K562 (cell line): Measurements from ENCODE around the gene OR10G2. TPM values are rescaled to one million over a fixed set of nuclear protein-coding genes. Genes with fewer than 3 reads are reported as not detected.

Source experiments
- ATAC-seq: fragments of 200-7000 bp; cut with Tn5 transposase; 3 replicates; pipeline ENCODE4 v1.9.1; 2020; ENCODE audit warnings: moderate library complexity
- BruUV-seq: library from RNA; stranded (reverse); fragments of 400-500 nt; replicated peaks from 2 replicates; lab custom pipeline; 2021; lab: Mats Ljungman, UMichigan
- CTCF ChIA-PET: fragments of 300-600 bp; formaldehyde crosslinking; extraction: SDS; loops from one replicate; lab custom pipeline; 2021; ENCODE audit warnings: low intra/inter-chr PET ratio; lab: Yijun Ruan, JAX
- POLR2A ChIA-PET: fragments of 300-600, 350-650 bp; sonication (Branson Sonifier 250); formaldehyde crosslinking; extraction: SDS; loops from one replicate; lab custom pipeline; 2021; ENCODE audit warnings: antibody characterized with exemption, inconsistent platforms; lab: Yijun Ruan, JAX
- DNase-seq, 4 experiments: peaks; one replicate each; pipeline versions ENCODE4 v3.0.0 to v3.0.0-alpha.2; 2011 to 2018; ENCODE audit warnings: low spot score in 3 of 4, mixed read lengths in 3 of 4; ENCODE audit errors: extremely low read depth in 1 of 4
- FAIRE-seq: peaks from 2 replicates; lab custom pipeline; 2011; peaks lifted over from hg19 to GRCh38; lab: Jason Lieb, UNC
- H2AFZ ChIP-seq: 2 replicates; pipeline ENCODE4 v1.6.0; 2011; ENCODE audit warnings: low read depth, low read length, control low read depth, inconsistent platforms
- H3K27ac ChIP-seq: fragments of 200-600 bp; 3 replicates; pipeline ENCODE4 v1.8.0; 2011; ENCODE audit warnings: low read depth, mild to moderate bottlenecking, control low read depth, inconsistent platforms, low read length, moderate library complexity, mixed read lengths; ENCODE audit errors: extremely low read depth
- H3K27me3 ChIP-seq, 2 experiments: fragments of 300-600 bp in 1 of 2; 2 replicates in 1 of 2; 3 replicates in 1 of 2; pipeline versions ENCODE4 v1.6.0 to v1.8.0; 2011; ENCODE audit warnings: inconsistent platforms in 2 of 2, low read length in 2 of 2, mild to moderate bottlenecking in 1 of 2, mixed read lengths in 1 of 2, moderate library complexity in 1 of 2; ENCODE audit not compliant: control insufficient read depth in 2 of 2, insufficient read depth in 2 of 2
- H3K36me3 ChIP-seq: fragments of 300-600 bp; 3 replicates; pipeline ENCODE4 v1.8.0; 2011; ENCODE audit warnings: mild to moderate bottlenecking, low read length, inconsistent platforms; ENCODE audit not compliant: control insufficient read depth, insufficient read depth
- H3K4me1 ChIP-seq, 2 experiments: fragments of 200-600 bp in 1 of 2; replicated peaks in 1 of 2; 2 replicates in 1 of 2; 3 replicates in 1 of 2; pipeline versions ENCODE4 v1.5.1 to v1.8.0; 2011; ENCODE audit warnings: inconsistent platforms in 2 of 2, low read length in 2 of 2, mild to moderate bottlenecking in 1 of 2, mixed read lengths in 1 of 2, moderate library complexity in 1 of 2; ENCODE audit not compliant: control insufficient read depth in 2 of 2, insufficient read depth in 2 of 2
- H3K4me2 ChIP-seq: 2 replicates; pipeline ENCODE4 v1.6.1; 2011; ENCODE audit warnings: low read length, control low read depth, inconsistent platforms, mixed read lengths; ENCODE audit not compliant: insufficient read depth
- H3K4me3 ChIP-seq: fragments of 200-600 bp; sonication (generic), shearing (Covaris generic); 2 replicates; pipeline ENCODE4 v1.5.1; 2016; ENCODE audit warnings: control low read depth, inconsistent platforms
- H3K79me2 ChIP-seq: fragments of 200-600 bp; 3 replicates; pipeline ENCODE4 v1.8.0; 2011; ENCODE audit warnings: low read length, inconsistent platforms; ENCODE audit not compliant: control insufficient read depth, insufficient read depth
- H3K9ac ChIP-seq, 2 experiments: 2 replicates each; pipeline versions ENCODE4 v1.6.0 to v1.6.1; 2011; ENCODE audit warnings: low read depth in 2 of 2, low read length in 2 of 2, control low read depth in 1 of 2, inconsistent platforms in 1 of 2, mild to moderate bottlenecking in 1 of 2, mixed read lengths in 1 of 2; ENCODE audit not compliant: insufficient read depth in 1 of 2
- H3K9me1 ChIP-seq: one replicate; pipeline ENCODE4 v1.6.0; 2011; ENCODE audit warnings: inconsistent platforms, mild to moderate bottlenecking, low read length, moderate library complexity; ENCODE audit not compliant: control insufficient read depth, insufficient read depth
- H3K9me3 ChIP-seq: replicated peaks from 2 replicates; pipeline ENCODE4 v1.5.1; 2011; ENCODE audit warnings: low read depth, low read length, inconsistent platforms; ENCODE audit not compliant: control insufficient read depth, insufficient read depth
- H4K20me1 ChIP-seq: replicated peaks from 2 replicates; pipeline ENCODE4 v1.6.1; 2011; ENCODE audit warnings: low read length, inconsistent platforms, mixed read lengths; ENCODE audit not compliant: control insufficient read depth, insufficient read depth
- CREB1 ChIP-seq, 2 experiments: sonication (generic) in 1 of 2; formaldehyde crosslinking in 1 of 2; IDR thresholded peaks; 2 replicates each; pipeline versions ENCODE4 v1.6.1 to v1.8.0; 2012 to 2022; ENCODE audit warnings: inconsistent platforms in 1 of 2, mild to moderate bottlenecking in 1 of 2, missing genetic modification reagents in 1 of 2, moderate library complexity in 1 of 2
- PHTF2 ChIP-seq: fragments of 250-450 bp; sonication (Bioruptor Pico); IDR thresholded peaks from 2 replicates; pipeline ENCODE4 v1.5.0; 2021; ENCODE audit warnings: mild to moderate bottlenecking
- SFPQ ChIP-seq: fragments of 200-400 bp; formaldehyde crosslinking; IDR thresholded peaks from 2 replicates; pipeline ENCODE4 v1.6.1; 2017; ENCODE audit warnings: mild to moderate bottlenecking, low read depth, low read length, moderate library complexity
- THAP7 ChIP-seq: fragments of 250-450 bp; sonication (Bioruptor Pico); IDR thresholded peaks from 2 replicates; pipeline ENCODE4 v1.5.0; 2021
- WGBS: fragments of 100-300 bp; shearing (Covaris generic); methylation state at CpG from one replicate; pipeline ENCODE4 v1.1.6; 2016; ENCODE audit warnings: low coverage, mixed read lengths; ENCODE audit not compliant: insufficient coverage; ENCODE audit errors: missing lambda C conversion rate; 5-methylcytosine and 5-hydroxymethylcytosine counted together
- in situ Hi-C: fragments of 300-500 bp; cut with MboI; formaldehyde crosslinking; loops from 4 replicates; pipeline ENCODE4 v1.15.0; 2018; ENCODE audit warnings: inconsistent platforms, mixed read lengths
- intact Hi-C: fragments of 100-400 bp; cut with micrococcal nuclease; formaldehyde crosslinking; loops from 2 replicates; pipeline ENCODE4 v1.14.2; 2022
- polyA plus RNA-seq, 8 experiments: library from polyadenylated mRNA; depleted of rRNA in 4 of 8; stranded (reverse) in 5 of 8; unstranded in 3 of 8; fragments of >200 nt; fragmentation: Nextera tagmentation in 2 of 8; fragmentation: Illumina TruSeq in 1 of 8; extraction: Ambion mirVana in 2 of 8; extraction: Trizol in 1 of 8; gene quantifications; 2 replicates each; pipeline versions ENCODE4 v1.2.1 to v1.2.3, GENCODE V29; 2011 to 2014; ENCODE audit warnings: inconsistent platforms in 1 of 8, missing spikeins in 1 of 8
- total RNA-seq, 7 experiments: library from RNA; depleted of rRNA in 6 of 7; stranded (reverse); fragments of >200 nt in 6 of 7; fragmentation: Illumina TruSeq in 2 of 7; extraction: Trizol in 2 of 7; gene quantifications; 2 replicates each; pipeline versions ENCODE4 v1.2.1 to v1.2.3, GENCODE V29; 2011 to 2021; ENCODE audit warnings: low replicate concordance in 1 of 7

OR10G2 gene
- total and polyA plus RNA-seq, 9 of the 15 experiments (the other 6 are each of a cell fraction or from before 2014, with no cell fraction given): not detected

GRCh38 chr14:21680072-21680471, 45.3 kb upstream of the OR10G2 start:
- no TSS peak for BruUV-seq
- ChIA-PET CTCF (no interaction called here), POLR2A (no interaction called here)
- H3K9me1 ChIP-seq: no peaks in the 10 kb centered on the region
- no peak overlapping the region for H3K4me2 ChIP-seq
- H3K9ac ChIP-seq: no peak overlapping the region
- no peak overlapping the region for H3K27ac ChIP-seq
- no peaks in the 10 kb centered on the region for H3K36me3 ChIP-seq
- in situ Hi-C loops (no loop called here), intact Hi-C loops (no loop called here)
- no peaks in the 10 kb centered on the region for H3K79me2 ChIP-seq
- FAIRE-seq (no peak), ATAC-seq (no peak), DNase-seq (no peak)
- 0% methylated on average over 2 of the region's 2 CpGs for WGBS
- no peaks in the 10 kb centered on the region for H3K27me3 ChIP-seq
- TF ChIP-seq THAP7 (no peak), CREB1 (IDR thresholded peaks at IDR 0.05) (no peak), CREB1 (CRISPR knock-in tag; IDR thresholded peaks at IDR 0.05) (no peak), PHTF2 (CRISPR knock-in tag) (no peak), SFPQ (no peak)
- H4K20me1 ChIP-seq: no peaks in the 10 kb centered on the region
- H3K4me1 ChIP-seq: no peaks in the 10 kb centered on the region
- H3K4me3 ChIP-seq: no peak overlapping the region
- no peak overlapping the region for H2AFZ ChIP-seq
- H3K9me3 ChIP-seq: no peaks in the 10 kb centered on the region
